H1 (cell line): Measurements from ENCODE around the gene FABP6. TPM values are rescaled to one million over a fixed set of nuclear protein-coding genes. Genes with fewer than 3 reads are reported as not detected.

Source experiments
- ASH2L ChIP-seq: fragments of 200-600, 300-600 bp; sonication (generic); IDR thresholded peaks from one replicate; pipeline ENCODE4 v1.7.1; 2017; ENCODE audit warnings: low read length
- ATF3 ChIP-seq: IDR thresholded peaks from 2 replicates; pipeline ENCODE4 v1.6.1; 2011; ENCODE audit warnings: low read depth, mild to moderate bottlenecking, low read length; ENCODE audit not compliant: insufficient read depth
- BACH1 ChIP-seq: IDR thresholded peaks from 2 replicates; pipeline ENCODE4 v1.6.1; 2012; ENCODE audit warnings: low read length, improper control_type of control experiment
- BCL11A ChIP-seq, 2 experiments: IDR thresholded peaks; one replicate each; pipeline ENCODE4 v1.6.1; 2011; ENCODE audit warnings: low read depth in 2 of 2, low read length in 2 of 2, mild to moderate bottlenecking in 2 of 2
- CBX5 ChIP-seq: fragments of 300-800, 300-1000 bp; sonication (generic); IDR thresholded peaks from 2 replicates; pipeline ENCODE4 v1.7.1; 2016; ENCODE audit warnings: antibody characterized with exemption, low read length, low read depth
- CREB1 ChIP-seq: IDR thresholded peaks from 2 replicates; pipeline ENCODE4 v1.6.1; 2012; ENCODE audit warnings: inconsistent platforms
- E2F6 ChIP-seq: IDR thresholded peaks from 2 replicates; pipeline ENCODE4 v1.6.1; 2012; ENCODE audit warnings: inconsistent platforms
- EGR1 ChIP-seq: IDR thresholded peaks from 2 replicates; pipeline ENCODE4 v1.6.1; 2011; ENCODE audit warnings: low read depth, low read length, borderline replicate concordance
- EZH2 ChIP-seq: fragments of 200-600 bp; sonication (generic); IDR thresholded peaks from 2 replicates; pipeline ENCODE4 v1.7.1; 2012; ENCODE audit warnings: low read depth, mild to moderate bottlenecking, moderate library complexity, low read length, inconsistent platforms; ENCODE audit not compliant: severe bottlenecking
- GABPA ChIP-seq: IDR thresholded peaks from 2 replicates; pipeline ENCODE4 v1.6.1; 2011; ENCODE audit warnings: mild to moderate bottlenecking, low read length, moderate library complexity, borderline replicate concordance; ENCODE audit not compliant: insufficient read depth
- GTF2F1 ChIP-seq: IDR thresholded peaks from 2 replicates; pipeline ENCODE4 v1.6.1; 2012; ENCODE audit warnings: low read depth, low read length, improper control_type of control experiment, borderline replicate concordance
- JUND ChIP-seq: IDR thresholded peaks from 2 replicates; pipeline ENCODE4 v1.6.1; 2011; ENCODE audit warnings: mild to moderate bottlenecking, improper control_type of control experiment, low read length
- KDM5A ChIP-seq: fragments of 200-600 bp; IDR thresholded peaks from 2 replicates; pipeline ENCODE4 v1.7.1; 2012; ENCODE audit warnings: mild to moderate bottlenecking, low read length, inconsistent platforms, mixed read lengths
- MAFK ChIP-seq: IDR thresholded peaks from 2 replicates; pipeline ENCODE4 v1.6.1; 2012; ENCODE audit warnings: low read depth, mild to moderate bottlenecking, improper control_type of control experiment, low read length
- POLR2A ChIP-seq, 2 experiments: IDR thresholded peaks; 1 replicate in 1 of 2; 2 replicates in 1 of 2; pipeline ENCODE4 v1.6.1; 2011; ENCODE audit warnings: low read depth in 2 of 2, low read length in 2 of 2, mild to moderate bottlenecking in 2 of 2; ENCODE audit errors: control extremely low read depth in 1 of 2
- RAD21 ChIP-seq, 2 experiments: IDR thresholded peaks in 1 of 2; conservative IDR thresholded peaks in 1 of 2; 2 replicates each; pipeline ENCODE4 v1.6.1; 2011; ENCODE audit warnings: low read depth in 2 of 2, low read length in 2 of 2, improper control_type of control experiment in 1 of 2, inconsistent platforms in 1 of 2, mild to moderate bottlenecking in 1 of 2, moderate library complexity in 1 of 2
- RXRA ChIP-seq: IDR thresholded peaks from 2 replicates; pipeline ENCODE4 v1.6.1; 2011; ENCODE audit warnings: low read depth, mild to moderate bottlenecking, low read length, moderate library complexity; ENCODE audit not compliant: insufficient read depth
- SAP30 ChIP-seq: fragments of 300-600 bp; sonication (generic); IDR thresholded peaks from 2 replicates; pipeline ENCODE4 v1.7.1; 2012; ENCODE audit warnings: low read length, moderate library complexity, mild to moderate bottlenecking, inconsistent platforms; ENCODE audit not compliant: insufficient read depth, insufficient replicate concordance
- SRF ChIP-seq: IDR thresholded peaks from 2 replicates; pipeline ENCODE4 v1.6.1; 2011; ENCODE audit warnings: mild to moderate bottlenecking, low read depth, low read length, moderate library complexity
- TEAD4 ChIP-seq: IDR thresholded peaks from 2 replicates; pipeline ENCODE4 v1.6.1; 2012; ENCODE audit warnings: low read depth, low read length, inconsistent platforms, mixed read lengths
- USF2 ChIP-seq: IDR thresholded peaks from 2 replicates; pipeline ENCODE4 v1.6.1; 2011; ENCODE audit warnings: low read length, improper control_type of control experiment
- YY1 ChIP-seq: IDR thresholded peaks from 2 replicates; pipeline ENCODE4 v1.6.1; 2011; ENCODE audit warnings: low read depth, mild to moderate bottlenecking, low read length
- polyA plus RNA-seq, 7 experiments: library from polyadenylated mRNA; depleted of rRNA in 3 of 7; stranded (reverse) in 5 of 7; unstranded in 2 of 7; fragments of >200 nt in 5 of 7; fragments of 200-250 nt in 2 of 7; gene quantifications; 1 replicate in 5 of 7; 2 replicates in 1 of 7; 4 replicates in 1 of 7; pipeline versions ENCODE4 v1.2.1 to v1.2.3, GENCODE V29; 2011 to 2013; ENCODE audit warnings: missing spikeins in 2 of 7, mixed read lengths in 2 of 7
- total RNA-seq: library from RNA; stranded (reverse); fragmentation: NEBNext Ultra II Directional; extraction: Animal tissue kit (Norgen Biotek cat#: 25700); gene quantifications from 2 replicates; pipeline ENCODE4 v1.2.1, GENCODE V29; 2021

The FABP6 gene
- total and polyA plus RNA-seq, 2 of the 8 experiments (the other 6 are each of a cell fraction or from before 2014, with no cell fraction given) = 4.8 to 6.1 TPM

- TF ChIP-seq BACH1 (0 out of 2 replicates have a peak, but pooled peaks have one; percentile 15), USF2 (no peak), JUND (peak; percentile 33; the same call in 1 of the 2 replicates), SAP30 (no peak), GTF2F1 (no peak), GABPA (no peak), YY1 (no peak), CREB1 (no peak), SRF (no peak), ATF3 (no peak), CBX5 (no peak), MAFK (no peak), E2F6 (peak; percentile 89), BCL11A (IDR thresholded peaks at IDR 0.05; ENCODE audit: low read depth in 2 of 2, low read length in 2 of 2) (no peak), RAD21 (IDR thresholded peaks at IDR 0.05 in 1 of 2, conservative IDR thresholded peaks at IDR 0.05 in 1 of 2; ENCODE audit: low read depth in 2 of 2, low read length in 2 of 2) (peak; percentile 7 to 26; a peak in 1 of 4 replicates), KDM5A (no peak), POLR2A (IDR thresholded peaks at IDR 0.05; ENCODE audit: control extremely low read depth in 1 of 2, low read depth in 2 of 2, low read length in 2 of 2) (peak; percentile 39 to 71), EZH2 (no peak), TEAD4 (peak; percentile 68), EGR1 (no peak), RXRA (no peak), ASH2L (peak; percentile 79)
These were observed 40.9 kb upstream of the FABP6 start (continued) for GRCh38 chr5:160188141-160189015.
